K562 (cell line): ENCODE data around the gene OR51V1. TPM values are rescaled to one million over a fixed set of nuclear protein-coding genes. Genes with fewer than 3 reads are reported as not detected.

Experiments
- ATAC-seq: fragments of 200-7000 bp; cut with Tn5 transposase; 3 replicates; pipeline ENCODE4 v1.9.1; 2020; ENCODE audit warnings: moderate library complexity
- BruUV-seq: library from RNA; stranded (reverse); fragments of 400-500 nt; replicated peaks from 2 replicates; lab custom pipeline; 2021; lab: Mats Ljungman, UMichigan
- CTCF ChIA-PET: fragments of 300-600 bp; formaldehyde crosslinking; extraction: SDS; loops from one replicate; lab custom pipeline; 2021; ENCODE audit warnings: low intra/inter-chr PET ratio; lab: Yijun Ruan, JAX
- POLR2A ChIA-PET: fragments of 300-600, 350-650 bp; sonication (Branson Sonifier 250); formaldehyde crosslinking; extraction: SDS; loops from one replicate; lab custom pipeline; 2021; ENCODE audit warnings: antibody characterized with exemption, inconsistent platforms; lab: Yijun Ruan, JAX
- DNase-seq, 4 experiments: peaks; one replicate each; pipeline versions ENCODE4 v3.0.0 to v3.0.0-alpha.2; 2011 to 2018; ENCODE audit warnings: low spot score in 3 of 4, mixed read lengths in 3 of 4; ENCODE audit errors: extremely low read depth in 1 of 4
- FAIRE-seq: peaks from 2 replicates; lab custom pipeline; 2011; peaks lifted over from hg19 to GRCh38; lab: Jason Lieb, UNC
- H2AFZ ChIP-seq: 2 replicates; pipeline ENCODE4 v1.6.0; 2011; ENCODE audit warnings: low read depth, low read length, control low read depth, inconsistent platforms
- H3K27ac ChIP-seq: fragments of 200-600 bp; 3 replicates; pipeline ENCODE4 v1.8.0; 2011; ENCODE audit warnings: low read depth, mild to moderate bottlenecking, control low read depth, inconsistent platforms, low read length, moderate library complexity, mixed read lengths; ENCODE audit errors: extremely low read depth
- H3K27me3 ChIP-seq, 2 experiments: fragments of 300-600 bp in 1 of 2; 2 replicates in 1 of 2; 3 replicates in 1 of 2; pipeline versions ENCODE4 v1.6.0 to v1.8.0; 2011; ENCODE audit warnings: inconsistent platforms in 2 of 2, low read length in 2 of 2, mild to moderate bottlenecking in 1 of 2, mixed read lengths in 1 of 2, moderate library complexity in 1 of 2; ENCODE audit not compliant: control insufficient read depth in 2 of 2, insufficient read depth in 2 of 2
- H3K36me3 ChIP-seq: fragments of 300-600 bp; 3 replicates; pipeline ENCODE4 v1.8.0; 2011; ENCODE audit warnings: mild to moderate bottlenecking, low read length, inconsistent platforms; ENCODE audit not compliant: control insufficient read depth, insufficient read depth
- H3K4me1 ChIP-seq, 2 experiments: fragments of 200-600 bp in 1 of 2; replicated peaks in 1 of 2; 2 replicates in 1 of 2; 3 replicates in 1 of 2; pipeline versions ENCODE4 v1.5.1 to v1.8.0; 2011; ENCODE audit warnings: inconsistent platforms in 2 of 2, low read length in 2 of 2, mild to moderate bottlenecking in 1 of 2, mixed read lengths in 1 of 2, moderate library complexity in 1 of 2; ENCODE audit not compliant: control insufficient read depth in 2 of 2, insufficient read depth in 2 of 2
- H3K4me2 ChIP-seq: 2 replicates; pipeline ENCODE4 v1.6.1; 2011; ENCODE audit warnings: low read length, control low read depth, inconsistent platforms, mixed read lengths; ENCODE audit not compliant: insufficient read depth
- H3K4me3 ChIP-seq: fragments of 200-600 bp; sonication (generic), shearing (Covaris generic); 2 replicates; pipeline ENCODE4 v1.5.1; 2016; ENCODE audit warnings: control low read depth, inconsistent platforms
- H3K79me2 ChIP-seq: fragments of 200-600 bp; 3 replicates; pipeline ENCODE4 v1.8.0; 2011; ENCODE audit warnings: low read length, inconsistent platforms; ENCODE audit not compliant: control insufficient read depth, insufficient read depth
- H3K9ac ChIP-seq, 2 experiments: 2 replicates each; pipeline versions ENCODE4 v1.6.0 to v1.6.1; 2011; ENCODE audit warnings: low read depth in 2 of 2, low read length in 2 of 2, control low read depth in 1 of 2, inconsistent platforms in 1 of 2, mild to moderate bottlenecking in 1 of 2, mixed read lengths in 1 of 2; ENCODE audit not compliant: insufficient read depth in 1 of 2
- H3K9me1 ChIP-seq: one replicate; pipeline ENCODE4 v1.6.0; 2011; ENCODE audit warnings: inconsistent platforms, mild to moderate bottlenecking, low read length, moderate library complexity; ENCODE audit not compliant: control insufficient read depth, insufficient read depth
- H3K9me3 ChIP-seq: replicated peaks from 2 replicates; pipeline ENCODE4 v1.5.1; 2011; ENCODE audit warnings: low read depth, low read length, inconsistent platforms; ENCODE audit not compliant: control insufficient read depth, insufficient read depth
- H4K20me1 ChIP-seq: replicated peaks from 2 replicates; pipeline ENCODE4 v1.6.1; 2011; ENCODE audit warnings: low read length, inconsistent platforms, mixed read lengths; ENCODE audit not compliant: control insufficient read depth, insufficient read depth
- CBX3 ChIP-seq, 2 experiments: IDR thresholded peaks; 1 replicate in 1 of 2; 2 replicates in 1 of 2; pipeline ENCODE4 v1.6.1; 2012; ENCODE audit warnings: inconsistent platforms in 2 of 2, low read length in 2 of 2, borderline replicate concordance in 1 of 2, control low read depth in 1 of 2
- CHCHD3 ChIP-seq: fragments of 250-450 bp; sonication (Bioruptor Pico); IDR thresholded peaks from 2 replicates; pipeline ENCODE4 v2.1.2; 2022; ENCODE audit warnings: mild to moderate bottlenecking
- ETS2 ChIP-seq: IDR thresholded peaks from 2 replicates; pipeline ENCODE4 v1.6.1; 2016; ENCODE audit warnings: borderline replicate concordance, missing genetic modification characterization, mild to moderate bottlenecking, moderate library complexity, missing compliant biosample characterization; ENCODE audit not compliant: poor library complexity, severe bottlenecking
- FOS ChIP-seq: IDR thresholded peaks from 3 replicates; pipeline ENCODE4 v1.6.1; 2011; ENCODE audit not compliant: insufficient read length; ENCODE audit errors: extremely low read depth
- HBP1 ChIP-seq: fragments of 450-650 bp; formaldehyde crosslinking; IDR thresholded peaks from 2 replicates; pipeline ENCODE4 v1.4.0; 2022; ENCODE audit warnings: missing genetic modification characterization
- IRF2 ChIP-seq: sonication (generic); formaldehyde crosslinking; IDR thresholded peaks from 2 replicates; pipeline ENCODE4 v1.8.1; 2022; ENCODE audit warnings: mild to moderate bottlenecking, missing genetic modification reagents
- KAT7 ChIP-seq: sonication (generic); formaldehyde crosslinking; IDR thresholded peaks from 2 replicates; pipeline ENCODE4 v1.8.0; 2022; ENCODE audit warnings: missing genetic modification reagents, mild to moderate bottlenecking, borderline replicate concordance
- KLF13 ChIP-seq: fragments of 450-650 bp; IDR thresholded peaks from 2 replicates; pipeline ENCODE4 v1.6.1; 2016; ENCODE audit warnings: missing genetic modification characterization, low read depth, mild to moderate bottlenecking, missing compliant biosample characterization, moderate library complexity, borderline replicate concordance
- NR2C1 ChIP-seq, 2 experiments: fragments of 450-650 bp; IDR thresholded peaks; 2 replicates each; pipeline ENCODE4 v1.6.1; 2017; ENCODE audit warnings: mild to moderate bottlenecking in 2 of 2, antibody characterized with exemption in 1 of 2, inconsistent platforms in 1 of 2, missing compliant biosample characterization in 1 of 2, missing genetic modification characterization in 1 of 2
- SNRNP70 ChIP-seq: fragments of 200-400 bp; formaldehyde crosslinking; optimal IDR thresholded peaks from 2 replicates; pipeline ENCODE3; 2017; ENCODE audit warnings: low read depth, low read length
- STAG1 ChIP-seq: sonication (generic); formaldehyde crosslinking; IDR thresholded peaks from 2 replicates; pipeline ENCODE4 v1.5.0; 2020; ENCODE audit warnings: missing genetic modification reagents, borderline replicate concordance
- TEAD4 ChIP-seq, 2 experiments: sonication (generic) in 1 of 2; formaldehyde crosslinking in 1 of 2; IDR thresholded peaks; 2 replicates each; pipeline versions ENCODE4 v1.6.1 to v1.8.0; 2012 to 2022; ENCODE audit warnings: borderline replicate concordance in 1 of 2, inconsistent platforms in 1 of 2, low read length in 1 of 2, mild to moderate bottlenecking in 1 of 2, missing genetic modification reagents in 1 of 2
- ZBTB17 ChIP-seq: fragments of 450-650 bp; formaldehyde crosslinking; IDR thresholded peaks from 2 replicates; pipeline ENCODE4 v1.4.0; 2020; ENCODE audit warnings: mild to moderate bottlenecking
- ZNF124 ChIP-seq: sonication (generic); formaldehyde crosslinking; IDR thresholded peaks from 2 replicates; pipeline ENCODE4 v1.8.1; 2022; ENCODE audit warnings: missing genetic modification reagents
- ZNF217 ChIP-seq: sonication (generic); formaldehyde crosslinking; IDR thresholded peaks from 2 replicates; pipeline ENCODE4 v1.8.0; 2022; ENCODE audit warnings: mild to moderate bottlenecking, missing genetic modification reagents
- WGBS: fragments of 100-300 bp; shearing (Covaris generic); methylation state at CpG from one replicate; pipeline ENCODE4 v1.1.6; 2016; ENCODE audit warnings: low coverage, mixed read lengths; ENCODE audit not compliant: insufficient coverage; ENCODE audit errors: missing lambda C conversion rate; 5-methylcytosine and 5-hydroxymethylcytosine counted together
- in situ Hi-C: fragments of 300-500 bp; cut with MboI; formaldehyde crosslinking; loops from 4 replicates; pipeline ENCODE4 v1.15.0; 2018; ENCODE audit warnings: inconsistent platforms, mixed read lengths
- intact Hi-C: fragments of 100-400 bp; cut with micrococcal nuclease; formaldehyde crosslinking; loops from 2 replicates; pipeline ENCODE4 v1.14.2; 2022
- polyA plus RNA-seq, 8 experiments: library from polyadenylated mRNA; depleted of rRNA in 4 of 8; stranded (reverse) in 5 of 8; unstranded in 3 of 8; fragments of >200 nt; fragmentation: Nextera tagmentation in 2 of 8; fragmentation: Illumina TruSeq in 1 of 8; extraction: Ambion mirVana in 2 of 8; extraction: Trizol in 1 of 8; gene quantifications; 2 replicates each; pipeline versions ENCODE4 v1.2.1 to v1.2.3, GENCODE V29; 2011 to 2014; ENCODE audit warnings: inconsistent platforms in 1 of 8, missing spikeins in 1 of 8
- total RNA-seq, 7 experiments: library from RNA; depleted of rRNA in 6 of 7; stranded (reverse); fragments of >200 nt in 6 of 7; fragmentation: Illumina TruSeq in 2 of 7; extraction: Trizol in 2 of 7; gene quantifications; 2 replicates each; pipeline versions ENCODE4 v1.2.1 to v1.2.3, GENCODE V29; 2011 to 2021; ENCODE audit warnings: low replicate concordance in 1 of 7
- TF ChIP-seq, protein P1 (sequence below), 3 experiments: IDR thresholded peaks in 2 of 3; conservative IDR thresholded peaks in 1 of 3; 2 replicates each; pipeline ENCODE4 v1.5.1; 2011 to 2012; ENCODE audit warnings: low read length in 3 of 3, mild to moderate bottlenecking in 3 of 3, control low read depth in 2 of 3, improper control_type of control experiment in 1 of 3, inconsistent platforms in 1 of 3, low read depth in 1 of 3, mixed read lengths in 1 of 3, moderate library complexity in 1 of 3; ENCODE audit not compliant: insufficient read depth in 2 of 3
- TF ChIP-seq, protein P2 (sequence below): fragments of 250-450 bp; sonication (Bioruptor Pico); IDR thresholded peaks from 2 replicates; pipeline ENCODE4 v1.9.0; 2021; ENCODE audit warnings: mild to moderate bottlenecking, inconsistent platforms

OR51V1 gene
- total and polyA plus RNA-seq, 9 of the 15 experiments (the other 6 are each of a cell fraction or from before 2014, with no cell fraction given): not detected

- TF ChIP-seq SNRNP70 (no peak), CBX3 (IDR thresholded peaks at IDR 0.05; ENCODE audit: borderline replicate concordance in 1 of 2, low read length in 2 of 2) (no peak), NR2C1 (IDR thresholded peaks at IDR 0.05) (no peak), NR2C1 (tag; IDR thresholded peaks at IDR 0.05) (no peak), KAT7 (no peak), TEAD4 (IDR thresholded peaks at IDR 0.05; ENCODE audit: low read length) (no peak), TEAD4 (CRISPR knock-in tag; IDR thresholded peaks at IDR 0.05; ENCODE audit: borderline replicate concordance) (no peak), FOS (no peak), STAG1 (CRISPR knock-in tag) (no peak), IRF2 (CRISPR knock-in tag) (no peak), KLF13 (tag) (no peak), ETS2 (no peak)
- TF ChIP-seq, all 486 proteins: peak for 0
These were observed 29.8 kb upstream of the OR51V1 start (continued) for GRCh38 chr11:5230266-5230665.

- Histone ChIP-seq H3K4me1 (peaks cover 16 to 29% of the 10 kb centered on the region in 2 experiments), H3K4me2 (no peak overlapping the region), H3K27ac (no peak overlapping the region), H3K36me3 (no peaks in the 10 kb centered on the region), H3K79me2 (no peaks in the 10 kb centered on the region), H2AFZ (no peak overlapping the region), H3K4me3 (no peak overlapping the region), H3K27me3 (no peaks in the 10 kb centered on the region), H3K9me3 (no peaks in the 10 kb centered on the region), H3K9me1 (no peaks in the 10 kb centered on the region), H4K20me1 (no peaks in the 10 kb centered on the region), H3K9ac (no peak overlapping the region)
- POLR2A ChIA-PET: interaction anchor here (1.0 to 1.6 kb wide), 3 partner anchors 9 to 19 kb away, joined by 3 to 5 read pairs (median 4); no protein-coding TSS in a partner anchor
- intact Hi-C loops: no loop called here
- ATAC-seq (no peak), DNase-seq (no peak), FAIRE-seq (no peak)
- TF ChIP-seq, protein P1, sequence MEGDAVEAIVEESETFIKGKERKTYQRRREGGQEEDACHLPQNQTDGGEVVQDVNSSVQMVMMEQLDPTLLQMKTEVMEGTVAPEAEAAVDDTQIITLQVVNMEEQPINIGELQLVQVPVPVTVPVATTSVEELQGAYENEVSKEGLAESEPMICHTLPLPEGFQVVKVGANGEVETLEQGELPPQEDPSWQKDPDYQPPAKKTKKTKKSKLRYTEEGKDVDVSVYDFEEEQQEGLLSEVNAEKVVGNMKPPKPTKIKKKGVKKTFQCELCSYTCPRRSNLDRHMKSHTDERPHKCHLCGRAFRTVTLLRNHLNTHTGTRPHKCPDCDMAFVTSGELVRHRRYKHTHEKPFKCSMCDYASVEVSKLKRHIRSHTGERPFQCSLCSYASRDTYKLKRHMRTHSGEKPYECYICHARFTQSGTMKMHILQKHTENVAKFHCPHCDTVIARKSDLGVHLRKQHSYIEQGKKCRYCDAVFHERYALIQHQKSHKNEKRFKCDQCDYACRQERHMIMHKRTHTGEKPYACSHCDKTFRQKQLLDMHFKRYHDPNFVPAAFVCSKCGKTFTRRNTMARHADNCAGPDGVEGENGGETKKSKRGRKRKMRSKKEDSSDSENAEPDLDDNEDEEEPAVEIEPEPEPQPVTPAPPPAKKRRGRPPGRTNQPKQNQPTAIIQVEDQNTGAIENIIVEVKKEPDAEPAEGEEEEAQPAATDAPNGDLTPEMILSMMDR (IDR thresholded peaks at IDR 0.05 in 2 of 3, conservative IDR thresholded peaks at IDR 0.05 in 1 of 3; ENCODE audit: insufficient read depth in 2 of 3, low read depth in 1 of 3, low read length in 3 of 3): no peak
- TF ChIP-seq, protein P2, sequence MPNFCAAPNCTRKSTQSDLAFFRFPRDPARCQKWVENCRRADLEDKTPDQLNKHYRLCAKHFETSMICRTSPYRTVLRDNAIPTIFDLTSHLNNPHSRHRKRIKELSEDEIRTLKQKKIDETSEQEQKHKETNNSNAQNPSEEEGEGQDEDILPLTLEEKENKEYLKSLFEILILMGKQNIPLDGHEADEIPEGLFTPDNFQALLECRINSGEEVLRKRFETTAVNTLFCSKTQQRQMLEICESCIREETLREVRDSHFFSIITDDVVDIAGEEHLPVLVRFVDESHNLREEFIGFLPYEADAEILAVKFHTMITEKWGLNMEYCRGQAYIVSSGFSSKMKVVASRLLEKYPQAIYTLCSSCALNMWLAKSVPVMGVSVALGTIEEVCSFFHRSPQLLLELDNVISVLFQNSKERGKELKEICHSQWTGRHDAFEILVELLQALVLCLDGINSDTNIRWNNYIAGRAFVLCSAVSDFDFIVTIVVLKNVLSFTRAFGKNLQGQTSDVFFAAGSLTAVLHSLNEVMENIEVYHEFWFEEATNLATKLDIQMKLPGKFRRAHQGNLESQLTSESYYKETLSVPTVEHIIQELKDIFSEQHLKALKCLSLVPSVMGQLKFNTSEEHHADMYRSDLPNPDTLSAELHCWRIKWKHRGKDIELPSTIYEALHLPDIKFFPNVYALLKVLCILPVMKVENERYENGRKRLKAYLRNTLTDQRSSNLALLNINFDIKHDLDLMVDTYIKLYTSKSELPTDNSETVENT: no peak
- TF ChIP-seq HBP1 (CRISPR knock-in tag) (no peak), ZNF217 (no peak), CHCHD3 (CRISPR knock-in tag) (no peak), ZNF124 (no peak), ZBTB17 (no peak)
- in situ Hi-C loops: no loop called here
- WGBS: 57% methylated on average over 2 of the region's 2 CpGs
- no TSS peak for BruUV-seq
- CTCF ChIA-PET: no interaction called here
These were observed 29.3 kb upstream of the OR51V1 start for GRCh38 chr11:5229796-5230195.
